Germinal center (tissue), 1 donor: ENCODE measurements around the gene SELE.

Experiments
- DNase-seq: peaks from one replicate; pipeline ENCODE4 v3.0.0; 2012; ENCODE audit warnings: mixed read lengths, low spot score

The SELE gene

GRCh38 chr1:169733924-169734323 is at the start of gene SELE:
Gene SELE, minus strand, starts transcription at chr1:169734079. Its CDS starts 467 bp downstream, at chr1:169733612.
- no peak for DNase-seq

DNA sequence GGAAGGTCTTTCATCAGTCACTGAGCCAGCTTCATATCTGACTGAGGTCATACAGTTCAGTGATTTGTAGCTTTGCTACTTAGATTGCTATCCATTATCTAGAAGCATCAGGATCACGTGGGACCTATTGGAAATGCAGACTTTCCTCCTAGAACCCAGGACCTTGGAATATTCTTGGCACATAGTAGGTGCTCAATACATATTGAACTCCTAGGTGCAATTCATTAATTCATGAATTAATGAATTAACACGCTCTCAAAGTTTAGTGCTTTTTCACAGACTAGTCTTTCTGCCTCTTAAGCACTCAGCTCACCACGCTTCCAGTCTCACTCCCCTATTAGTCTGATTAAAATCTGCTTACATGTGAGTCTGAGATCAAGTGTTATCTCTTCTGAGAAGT is 48.7 kb upstream of the SELE start:
- no peak for DNase-seq

DNA sequence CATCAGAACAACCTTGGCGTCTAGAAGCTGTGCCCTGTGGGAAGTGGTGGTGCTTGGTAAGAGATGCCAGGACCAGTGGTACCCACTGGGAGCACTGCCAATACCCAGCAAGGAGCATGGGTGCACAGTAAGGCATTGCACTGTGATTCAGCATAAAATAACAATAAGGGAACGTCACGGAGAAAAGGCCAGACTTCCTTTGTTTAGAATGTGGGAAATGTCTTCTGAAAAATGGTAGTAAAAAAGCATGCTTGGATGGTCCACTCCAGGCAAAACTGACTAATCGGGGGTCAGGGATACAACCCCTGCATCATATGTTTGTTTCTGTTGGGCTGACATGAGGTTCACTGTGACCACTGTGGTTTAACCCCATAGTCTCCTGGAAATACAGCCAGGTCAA is 46.1 kb upstream of the SELE start:
- DNase-seq = no peak

GRCh38 chr1:169779150-169779549 is 45.3 kb upstream of the SELE start:
- DNase-seq = no peak

DNA sequence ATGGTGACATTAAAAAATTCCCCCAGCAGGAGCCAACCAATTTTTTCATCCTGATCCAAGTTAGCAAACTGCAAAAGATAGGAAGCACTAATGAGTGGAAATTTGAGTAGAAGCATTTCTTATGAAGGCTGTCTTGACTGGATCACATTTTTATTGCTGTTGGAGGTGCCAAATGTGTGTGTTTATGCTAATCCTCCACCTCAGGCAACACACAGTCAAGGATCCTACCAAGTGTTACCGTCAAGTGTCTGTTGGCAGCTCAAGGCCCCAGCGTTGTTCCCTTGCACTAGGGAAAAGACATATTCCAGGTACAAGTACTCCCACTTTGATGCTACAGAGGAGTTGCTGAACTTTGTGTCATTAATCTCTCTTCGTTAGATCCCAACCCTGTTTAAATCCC is 42.6 kb upstream of the SELE start:
- no peak for DNase-seq

- DNase-seq = no peak
Measured at GRCh38 chr1:169768161-169768560, 34.3 kb upstream of the SELE start.

DNA sequence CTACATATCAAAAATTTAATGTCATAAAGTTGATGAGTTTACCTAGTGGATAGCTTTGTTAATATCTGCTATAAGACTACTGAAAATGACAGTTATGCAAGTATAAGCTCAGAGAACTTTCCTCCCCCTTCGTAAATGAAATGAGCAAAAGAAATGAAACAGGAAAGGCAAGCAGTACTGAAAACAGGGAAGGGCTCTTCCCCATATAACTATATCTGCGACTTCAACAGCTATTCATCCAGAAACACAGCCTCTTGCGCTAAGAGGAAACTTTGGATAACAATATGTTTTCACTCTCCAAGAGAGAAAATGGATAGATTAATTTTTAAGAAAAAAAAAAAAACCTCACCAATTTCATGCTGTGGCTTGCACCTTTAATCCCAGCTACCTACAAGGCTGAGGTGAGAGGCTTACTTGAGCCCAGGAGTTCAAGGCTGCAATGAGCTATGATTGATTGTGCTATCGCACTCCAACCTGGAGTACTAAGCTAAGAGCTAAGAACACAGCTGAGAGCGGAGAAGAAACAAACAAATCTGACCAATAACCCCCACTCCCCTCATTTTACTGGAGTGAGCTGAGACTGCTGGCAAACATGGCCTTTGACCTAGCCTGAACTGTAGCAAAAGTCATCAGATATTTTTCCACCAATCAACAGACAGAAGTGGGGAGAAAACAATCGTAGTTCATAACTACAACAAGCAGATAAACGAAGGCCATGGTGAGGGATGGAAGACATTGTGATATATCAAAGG is 31.9 kb upstream of the SELE start:
- no peak for DNase-seq

- DNase-seq = no peak
Measured at GRCh38 chr1:169764919-169765318, 31.0 kb upstream of the SELE start.

DNA sequence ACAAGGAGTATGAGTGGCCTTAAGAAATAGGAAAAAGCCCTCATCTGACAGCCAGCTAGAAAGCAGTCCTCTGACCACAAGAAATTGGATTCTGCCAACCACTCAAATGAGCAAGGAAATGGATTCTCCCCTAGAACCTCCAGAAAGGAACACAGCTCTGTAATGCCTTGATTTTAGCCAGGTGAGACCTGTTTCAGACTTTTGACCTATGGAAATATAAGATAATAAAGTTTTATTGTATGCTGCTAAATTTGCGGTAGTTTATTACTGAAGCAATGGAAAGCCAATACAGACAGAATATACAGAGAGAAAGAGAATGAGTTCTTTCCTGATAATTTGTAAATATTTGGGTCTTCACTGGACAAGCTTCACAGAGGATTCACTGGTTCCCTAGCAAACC is 28.8 kb upstream of the SELE start:
- no peak for DNase-seq

- DNase-seq = no peak
Measured at GRCh38 chr1:169759038-169759437, 25.2 kb upstream of the SELE start.

GRCh38 chr1:169753549-169753948 is 19.7 kb upstream of the SELE start:
- no peak for DNase-seq

GRCh38 chr1:169750041-169750440 is 16.2 kb upstream of the SELE start:
- no peak for DNase-seq

GRCh38 chr1:169746550-169746949 is 12.7 kb upstream of the SELE start:
- no peak for DNase-seq

GRCh38 chr1:169745015-169745861 is 11.4 kb upstream of the SELE start:
- no peak for DNase-seq

- no peak for DNase-seq
Measured at GRCh38 chr1:169741666-169742394, 8.0 kb upstream of the SELE start.

DNA sequence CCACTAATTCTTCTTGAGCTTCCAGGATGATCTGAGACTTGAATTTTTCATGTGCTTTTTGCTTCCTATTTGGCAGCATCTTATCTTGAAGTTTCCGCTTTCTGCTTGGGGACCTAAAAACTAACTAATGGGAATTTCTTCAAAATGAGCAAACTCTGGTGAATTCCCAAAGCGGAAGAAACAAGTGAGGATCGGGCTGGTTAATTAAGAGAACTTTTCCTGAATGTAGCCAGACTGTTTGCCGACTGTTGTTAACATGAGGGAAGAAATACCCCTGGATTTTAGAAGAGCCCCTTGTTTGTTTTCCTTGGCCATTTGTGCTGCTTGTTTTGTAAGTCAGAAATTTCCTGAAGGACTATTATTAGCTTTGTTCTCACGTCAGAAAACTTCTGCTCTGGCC is 6.1 kb upstream of the SELE start:
- DNase-seq = no peak

- DNase-seq = no peak
Measured at GRCh38 chr1:169731446-169731845, 2.4 kb downstream of the SELE start.

GRCh38 chr1:169729991-169730390 is 3.9 kb downstream of the SELE start:
- DNase-seq = no peak

DNA sequence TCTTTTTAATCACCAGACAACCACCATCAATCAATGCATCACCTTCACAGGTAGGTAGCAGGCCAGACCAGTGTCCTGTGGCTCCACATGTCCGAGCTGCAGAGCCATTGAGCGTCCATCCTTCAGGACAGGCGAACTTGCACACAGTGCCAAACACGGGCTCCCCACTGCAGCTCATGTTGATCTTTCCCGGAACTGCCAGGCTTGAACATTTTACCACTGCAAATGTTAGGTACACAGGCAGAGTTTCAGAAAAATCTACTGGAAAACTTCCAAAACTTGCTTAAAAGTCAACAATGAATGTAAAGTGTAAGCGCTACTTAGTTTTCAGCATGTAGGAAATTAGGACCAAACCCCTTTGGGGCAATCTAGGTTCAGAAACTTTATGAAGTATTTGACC is 6.6 kb downstream of the SELE start:
- DNase-seq = no peak

DNA sequence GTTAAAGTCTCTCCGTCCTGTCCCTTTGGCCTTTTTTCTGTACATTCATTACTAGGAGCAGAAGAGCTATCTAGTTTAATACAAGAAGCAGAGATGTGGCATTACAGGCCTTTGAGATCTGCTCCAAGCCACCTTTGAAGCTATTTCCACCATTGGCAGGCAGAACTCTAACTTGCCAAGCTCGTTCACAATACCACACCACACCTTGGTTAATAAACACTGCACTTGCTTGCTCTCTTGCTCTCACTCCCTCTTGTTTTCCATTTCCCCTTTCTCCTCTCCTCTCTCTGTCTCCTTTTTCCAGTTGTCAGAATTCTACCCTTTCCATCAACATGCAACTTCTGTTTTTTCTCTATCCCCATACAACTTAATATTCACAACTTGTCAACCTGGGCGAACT is 7.0 kb downstream of the SELE start:
- DNase-seq = no peak

GRCh38 chr1:169725930-169726329 is 7.9 kb downstream of the SELE start:
- no peak for DNase-seq

GRCh38 chr1:169724168-169724567 is 9.7 kb downstream of the SELE start:
- no peak for DNase-seq

DNA sequence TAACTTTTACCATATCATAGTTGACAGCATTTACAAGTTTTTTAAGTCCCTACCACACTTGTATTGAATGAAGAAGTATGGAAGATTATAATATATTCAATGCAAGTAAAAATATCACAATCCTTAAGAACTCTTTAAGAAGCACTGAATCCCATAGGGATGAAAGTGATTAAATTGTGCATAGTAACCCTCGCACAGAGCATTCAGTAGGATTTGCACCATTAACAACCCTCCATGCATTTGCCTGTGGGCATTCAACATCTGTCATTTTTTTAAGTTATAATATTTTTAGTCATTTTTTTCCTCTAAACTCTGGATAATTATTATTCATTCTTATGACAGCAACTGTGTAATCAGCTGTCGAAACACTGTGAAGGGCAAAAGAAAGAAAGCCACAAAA is 10.1 kb downstream of the SELE start:
- no peak for DNase-seq
